IgD-negative memory B cell (primary cell): ENCODE data around the gene GNB5. TPM values are rescaled to one million over a fixed set of nuclear protein-coding genes. Genes with fewer than 3 reads are reported as not detected.

Experiments
- H3K27ac Mint-ChIP-seq, 3 donors: one replicate each; pipeline ENCODE4 v1.8.0; 2020 to 2022; ENCODE audit warnings: mild to moderate bottlenecking in 3 of 3, mixed read lengths in 3 of 3, moderate library complexity in 1 of 3
- H3K27me3 Mint-ChIP-seq: one replicate; pipeline ENCODE4 v1.8.0; 2021; ENCODE audit warnings: mixed read lengths
- H3K36me3 Mint-ChIP-seq: one replicate; pipeline ENCODE4 v1.8.0; 2020; ENCODE audit warnings: mild to moderate bottlenecking, mixed read lengths
- H3K4me1 Mint-ChIP-seq, 3 donors: one replicate each; pipeline ENCODE4 v1.8.0; 2020 to 2022; ENCODE audit warnings: mixed read lengths in 3 of 3, mild to moderate bottlenecking in 1 of 3
- H3K4me3 Mint-ChIP-seq, 4 donors: one replicate each; pipeline ENCODE4 v1.8.0; 2020 to 2022; ENCODE audit warnings: mild to moderate bottlenecking in 4 of 4, mixed read lengths in 4 of 4, moderate library complexity in 3 of 4
- H3K9me3 Mint-ChIP-seq, 3 donors: one replicate each; pipeline ENCODE4 v1.8.0; 2020 to 2021; ENCODE audit warnings: mixed read lengths in 3 of 3, mild to moderate bottlenecking in 1 of 3
- polyA plus RNA-seq: library from polyadenylated mRNA; unstranded; fragments of 300-500 nt; fragmentation: Illumina TruSeq; gene quantifications from one replicate; pipeline ENCODE4 v1.2.3, GENCODE V29; 2021

GNB5 gene
- polyA plus RNA-seq, 1 donor from 2014 or later: 83.2 TPM

DNA sequence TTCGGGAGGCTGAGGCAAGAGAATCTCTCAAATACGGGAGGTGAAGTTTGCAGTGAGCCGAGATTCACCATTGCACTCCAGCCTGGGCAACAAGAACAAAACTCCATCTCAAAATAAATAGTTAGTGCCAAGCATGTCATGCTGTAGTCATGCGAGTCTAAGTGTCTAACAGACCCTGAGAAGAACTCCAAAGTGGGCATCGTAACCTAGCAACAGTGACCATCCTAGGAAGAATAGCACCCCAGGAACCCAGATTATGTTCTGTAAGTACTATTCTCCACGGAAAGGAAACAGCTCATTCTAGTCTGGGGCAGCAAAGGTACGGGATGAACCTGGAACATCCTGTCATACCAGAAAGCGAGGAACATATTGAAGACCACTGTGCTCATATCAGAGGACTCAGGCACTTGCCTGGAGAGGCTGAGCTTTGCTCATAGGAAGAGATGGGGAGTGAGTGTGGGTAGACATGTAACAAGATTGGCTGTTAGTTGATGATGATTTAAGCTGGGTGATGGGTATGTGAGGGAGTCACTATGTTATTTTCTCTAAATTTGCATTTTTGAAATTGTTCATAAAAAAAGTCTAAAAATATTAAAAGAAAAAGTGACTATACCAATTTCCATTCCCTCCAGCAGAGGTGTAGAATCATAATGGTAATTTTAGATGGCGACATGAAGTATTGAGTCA, 110.3 kb downstream of the GNB5 start:
- Mint-ChIP-seq H3K36me3 (no peaks in the 10 kb centered on the region), H3K27ac (no peak overlapping the region), H3K9me3 (no peaks in the 10 kb centered on the region), H3K4me1 (peaks cover 13 to 17% (median 17%) of the 10 kb centered on the region in 3 donors), H3K27me3 (peaks cover 2% of the 10 kb centered on the region), H3K4me3 (peak overlapping the region in 1 of 4 donors; percentile 20)

DNA sequence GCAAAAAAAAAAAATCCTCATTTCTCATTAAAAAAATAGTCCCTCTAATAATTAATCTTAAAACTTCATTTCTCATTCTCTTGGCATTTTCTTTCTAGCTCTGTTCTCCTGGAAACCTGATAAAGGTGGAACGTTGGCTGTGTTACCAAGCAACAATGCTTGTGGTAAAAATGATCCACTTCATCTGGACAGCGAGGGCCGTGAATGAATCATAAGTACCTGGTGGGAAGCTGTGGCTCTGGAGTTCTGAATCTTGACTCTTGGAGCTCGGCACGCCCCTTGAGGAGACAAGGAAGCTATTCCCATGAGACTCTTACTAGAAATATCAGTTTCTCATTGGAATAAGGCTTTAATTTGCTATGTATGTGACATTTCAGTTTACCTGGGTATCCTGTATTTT, 111.2 kb downstream of the GNB5 start:
- H3K4me3 Mint-ChIP-seq: no peak overlapping the region
- H3K27me3 Mint-ChIP-seq: peaks cover 2% of the 10 kb centered on the region
- H3K9me3 Mint-ChIP-seq: no peaks in the 10 kb centered on the region
- no peaks in the 10 kb centered on the region for H3K36me3 Mint-ChIP-seq
- peaks cover 13 to 17% (median 17%) of the 10 kb centered on the region in 3 donors for H3K4me1 Mint-ChIP-seq
- no peak overlapping the region for H3K27ac Mint-ChIP-seq

DNA sequence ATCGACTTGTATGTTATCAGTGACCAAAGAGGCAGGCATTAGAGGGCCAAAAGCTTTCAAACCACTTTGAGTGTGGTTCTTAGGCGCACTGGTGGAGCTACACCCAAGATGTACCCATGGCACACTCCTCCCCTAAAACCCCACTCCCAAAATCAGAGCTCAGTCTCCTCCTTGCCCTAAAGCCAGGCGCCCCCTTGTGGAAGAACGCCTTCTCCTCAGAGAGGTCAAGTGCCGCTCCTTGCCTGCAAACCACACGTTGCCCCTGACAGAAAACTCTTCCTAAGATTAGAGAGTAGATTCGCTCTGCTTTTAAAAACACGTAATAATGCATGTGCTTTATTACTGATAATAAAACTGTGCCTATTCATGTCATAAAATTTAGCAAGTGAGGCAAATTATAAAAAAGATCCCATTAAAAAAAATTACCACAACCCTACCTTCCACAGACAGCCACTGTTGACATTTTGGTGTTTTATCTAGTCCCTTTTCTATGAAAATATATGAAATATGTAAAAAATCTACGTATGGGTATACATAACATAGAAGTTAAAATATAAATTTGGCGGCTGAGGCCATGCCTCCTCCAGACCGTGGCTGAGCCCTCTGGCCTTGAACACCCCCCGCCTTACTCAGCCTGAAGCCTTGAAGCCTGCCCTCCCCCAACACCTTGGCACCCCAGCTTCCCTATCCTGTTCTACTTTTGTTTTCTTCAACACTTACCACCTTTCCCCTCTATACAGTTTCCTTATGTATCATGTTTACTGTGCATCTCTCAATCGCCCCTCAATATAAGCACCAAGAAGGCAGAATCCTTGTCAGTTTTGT, 112.1 kb downstream of the GNB5 start:
- Mint-ChIP-seq H3K27ac (no peak overlapping the region), H3K4me3 (no peak overlapping the region)

DNA sequence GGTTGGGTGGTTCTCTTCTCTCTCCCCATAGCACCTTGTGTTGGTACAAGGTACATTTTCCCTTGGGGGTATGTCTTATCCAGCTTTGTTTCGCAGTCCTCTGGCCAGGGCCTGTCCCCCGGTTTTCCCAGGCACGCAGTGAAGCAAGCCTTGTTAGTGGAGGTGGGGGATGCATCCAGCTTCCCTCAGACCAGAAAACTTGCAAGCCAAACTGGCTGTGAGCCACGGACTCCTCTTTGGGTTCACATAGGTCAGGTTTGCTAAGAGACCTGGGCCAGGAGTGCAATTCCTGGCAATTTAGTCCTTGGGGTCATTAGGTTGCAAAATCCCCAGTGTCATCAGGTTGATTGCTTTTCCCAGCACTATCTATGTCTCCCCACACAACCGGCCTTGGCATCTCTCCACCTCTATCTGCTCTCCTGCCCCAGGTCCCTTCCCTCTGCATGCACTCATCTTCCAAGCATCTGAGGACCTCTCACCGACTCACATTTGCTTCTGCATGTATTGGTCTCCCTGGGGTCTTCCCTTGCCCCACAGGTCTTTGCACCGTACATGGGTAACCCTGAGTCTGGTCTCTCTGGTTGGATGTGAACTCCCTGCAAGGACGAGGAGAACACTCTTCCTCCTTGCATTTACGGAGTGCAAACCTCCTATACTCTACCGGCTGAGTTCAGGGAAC, 112.9 kb downstream of the GNB5 start:
- Mint-ChIP-seq H3K36me3 (no peaks in the 10 kb centered on the region), H3K9me3 (no peaks in the 10 kb centered on the region), H3K27me3 (peaks cover 2% of the 10 kb centered on the region), H3K4me1 (peaks cover 12 to 16% (median 13%) of the 10 kb centered on the region in 3 donors), H3K27ac (no peak overlapping the region), H3K4me3 (no peak overlapping the region)

More for the DNA sequence above, 112.1 kb downstream of the GNB5 start:
- Mint-ChIP-seq H3K27me3 (peaks cover 2% of the 10 kb centered on the region), H3K9me3 (no peaks in the 10 kb centered on the region), H3K4me1 (peaks cover 13 to 17% (median 17%) of the 10 kb centered on the region in 3 donors), H3K36me3 (no peaks in the 10 kb centered on the region)

GRCh38 chr15:52076889-52077781, 114.1 kb downstream of the GNB5 start:
- H3K27me3 Mint-ChIP-seq: peaks cover 2% of the 10 kb centered on the region
- peaks cover 2 to 5% (median 3%) of the 10 kb centered on the region in 3 donors for H3K4me1 Mint-ChIP-seq
- H3K27ac Mint-ChIP-seq: no peak overlapping the region
- no peak overlapping the region for H3K4me3 Mint-ChIP-seq
- H3K9me3 Mint-ChIP-seq: no peaks in the 10 kb centered on the region
- no peaks in the 10 kb centered on the region for H3K36me3 Mint-ChIP-seq

- Mint-ChIP-seq H3K4me1 (peaks cover 1 to 12% (median 11%) of the 10 kb centered on the region in 3 donors), H3K27me3 (no peaks in the 10 kb centered on the region), H3K4me3 (no peak overlapping the region), H3K36me3 (no peaks in the 10 kb centered on the region), H3K9me3 (no peaks in the 10 kb centered on the region), H3K27ac (no peak overlapping the region)
Measured at GRCh38 chr15:52071570-52071969, 119.6 kb downstream of the GNB5 start.

DNA sequence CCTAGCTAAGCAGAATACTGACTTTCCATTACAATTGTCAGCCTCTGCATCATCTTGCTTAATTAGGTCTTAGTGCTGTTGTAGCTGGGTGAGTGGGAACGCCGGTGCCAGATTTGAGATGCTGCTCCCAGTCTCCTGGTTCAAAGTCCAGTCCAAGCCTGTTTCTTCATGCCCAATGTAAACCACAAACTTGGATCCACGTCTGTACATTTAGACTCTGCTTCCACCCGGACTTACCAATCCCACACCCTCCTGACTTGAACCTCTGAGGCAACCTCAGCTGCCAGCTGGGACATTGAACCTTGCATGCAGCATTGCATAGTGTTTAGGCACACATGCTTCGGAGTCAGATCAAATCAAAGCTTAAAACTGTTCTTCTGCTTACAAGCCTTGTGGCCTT, 121.6 kb downstream of the GNB5 start:
- H3K27me3 Mint-ChIP-seq: no peaks in the 10 kb centered on the region
- H3K27ac Mint-ChIP-seq: no peak overlapping the region
- peak overlapping the region in 1 of 4 donors; percentile 7 for H3K4me3 Mint-ChIP-seq
- peaks cover 3% of the 10 kb centered on the region for H3K36me3 Mint-ChIP-seq
- H3K9me3 Mint-ChIP-seq: no peaks in the 10 kb centered on the region
- H3K4me1 Mint-ChIP-seq: peaks cover 1 to 16% (median 13%) of the 10 kb centered on the region in 3 donors

GRCh38 chr15:52068004-52068615, 123.1 kb downstream of the GNB5 start:
- H3K27ac Mint-ChIP-seq: no peak overlapping the region
- peaks cover 10% of the 10 kb centered on the region for H3K36me3 Mint-ChIP-seq
- H3K9me3 Mint-ChIP-seq: no peaks in the 10 kb centered on the region
- no peak overlapping the region for H3K4me3 Mint-ChIP-seq
- H3K4me1 Mint-ChIP-seq: peaks cover 1 to 16% (median 13%) of the 10 kb centered on the region in 3 donors
- H3K27me3 Mint-ChIP-seq: no peaks in the 10 kb centered on the region

DNA sequence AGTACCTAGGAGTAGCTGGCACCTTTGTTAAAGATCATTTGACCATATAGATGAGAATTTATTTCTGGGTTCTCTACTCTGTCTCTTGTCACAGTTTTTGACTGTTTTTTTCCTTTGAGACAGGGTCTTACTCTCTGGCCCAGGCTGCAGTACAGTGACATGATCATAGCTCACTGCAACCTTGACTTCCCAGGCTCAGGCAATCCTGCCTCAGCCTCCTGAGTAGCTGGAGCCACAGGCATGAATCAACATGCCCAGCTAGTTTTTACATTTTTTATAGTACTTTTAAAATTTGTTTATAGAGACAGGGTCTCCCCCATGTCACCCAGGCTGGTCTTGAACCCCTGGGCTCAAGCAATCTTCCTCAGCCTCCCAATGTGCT, 123.7 kb downstream of the GNB5 start:
- H3K36me3 Mint-ChIP-seq: peaks cover 15% of the 10 kb centered on the region
- peak overlapping the region in 1 of 4 donors; percentile 68 for H3K4me3 Mint-ChIP-seq
- H3K27ac Mint-ChIP-seq: no peak overlapping the region
- H3K9me3 Mint-ChIP-seq: no peaks in the 10 kb centered on the region
- peaks cover 1 to 16% (median 13%) of the 10 kb centered on the region in 3 donors for H3K4me1 Mint-ChIP-seq
- no peaks in the 10 kb centered on the region for H3K27me3 Mint-ChIP-seq

GRCh38 chr15:52066842-52067544, 124.2 kb downstream of the GNB5 start:
- Mint-ChIP-seq H3K36me3 (peaks cover 15% of the 10 kb centered on the region), H3K4me1 (peaks cover 1 to 16% (median 13%) of the 10 kb centered on the region in 3 donors), H3K27ac (peak overlapping the region in 2 of 3 donors; percentile 18 to 24), H3K27me3 (no peaks in the 10 kb centered on the region), H3K4me3 (peak overlapping the region in 1 of 4 donors; percentile 68), H3K9me3 (no peaks in the 10 kb centered on the region)

Other genes with a start within 250 kb of the GNB5 start
- gene LEO1, start 219.6 kb downstream of the GNB5 start, polyA plus RNA-seq: 13.4 TPM
- gene MAPK6, start 172.2 kb downstream of the GNB5 start, polyA plus RNA-seq: 5.8 TPM
- gene BCL2L10, start 78.6 kb downstream of the GNB5 start, polyA plus RNA-seq: 0.59 TPM
- gene MYO5C, start 104.4 kb upstream of the GNB5 start, polyA plus RNA-seq: 0.88 TPM